Activated gamma-delta T cell treated with anti-CD3 and anti-CD28 coated beads, Interleukin-2, amount 50 U/mL, for 16 hours (primary cell): ENCODE measurements around the gene PSD2.

ENCODE experiments used
- DNase-seq: peaks from one replicate; pipeline ENCODE4 v3.0.0-alpha.2; 2020; ENCODE audit warnings: low read depth

The PSD2 gene

DNA sequence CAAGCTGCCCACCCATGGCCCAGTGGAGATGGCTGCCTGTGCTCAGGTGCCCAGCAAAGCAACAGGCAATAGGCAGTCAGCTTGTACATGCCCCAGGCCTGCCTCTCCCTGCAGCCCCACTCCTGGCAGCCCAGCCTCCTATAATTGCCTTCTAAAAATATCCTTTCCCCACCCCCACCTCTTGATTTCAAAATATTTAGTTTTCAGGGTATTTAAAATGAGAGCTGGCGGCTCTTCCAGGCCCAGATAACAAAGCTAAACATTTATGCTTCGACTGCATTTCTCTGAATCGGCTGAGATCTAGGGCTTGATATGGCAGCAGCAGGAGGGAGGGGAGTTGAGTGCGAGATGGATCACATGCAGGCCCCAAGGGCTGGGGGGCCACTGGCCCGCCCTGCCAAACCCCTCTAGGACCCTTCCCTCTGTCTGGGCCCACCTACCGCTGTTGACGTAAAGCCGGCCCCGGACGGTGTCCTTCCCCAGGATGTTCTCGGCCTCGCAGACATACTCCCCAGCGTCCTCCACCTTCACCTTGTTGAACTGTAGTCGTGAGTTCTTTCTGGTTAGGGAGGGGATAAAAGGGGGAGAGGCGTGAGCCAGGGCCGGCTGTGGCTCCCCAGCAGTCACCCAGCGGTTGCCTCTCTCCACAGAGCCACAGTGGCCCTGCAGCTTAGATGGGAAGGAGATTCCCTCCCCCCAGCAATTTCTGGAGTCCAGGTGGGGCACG lies 85.0 kb downstream of the PSD2 start:
- no peak for DNase-seq

DNA sequence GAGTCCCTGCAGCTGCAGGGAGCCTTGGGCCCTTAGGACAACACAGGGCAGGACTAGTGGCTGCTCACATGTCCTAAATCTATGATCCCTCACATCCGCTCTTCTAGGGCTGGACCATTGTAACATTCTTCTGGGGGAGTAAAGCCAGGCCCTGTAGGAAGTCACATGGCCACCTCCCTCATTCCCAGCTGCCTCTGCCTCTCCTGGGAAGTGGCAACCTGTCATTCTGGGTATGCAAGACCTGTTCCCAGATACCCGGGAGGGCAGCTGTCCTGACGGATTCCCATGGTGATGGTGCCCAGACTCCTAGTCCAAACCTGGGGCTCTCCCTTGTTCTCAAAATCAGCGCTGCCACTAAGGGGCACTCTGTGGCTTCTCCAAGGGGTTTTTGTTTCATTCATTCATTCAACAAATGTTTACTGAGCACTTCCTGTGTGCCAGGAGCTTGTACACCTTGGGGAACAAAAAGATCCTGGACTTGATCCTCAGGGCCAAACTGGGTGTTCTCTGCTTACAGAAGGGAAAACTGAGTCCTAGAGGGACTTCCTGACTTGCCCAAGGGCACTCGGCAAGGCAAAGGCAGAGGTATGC lies 85.6 kb downstream of the PSD2 start:
- DNase-seq: no peak

GRCh38 chr5:139882316-139882715 lies 86.7 kb downstream of the PSD2 start:
- no peak for DNase-seq

DNA sequence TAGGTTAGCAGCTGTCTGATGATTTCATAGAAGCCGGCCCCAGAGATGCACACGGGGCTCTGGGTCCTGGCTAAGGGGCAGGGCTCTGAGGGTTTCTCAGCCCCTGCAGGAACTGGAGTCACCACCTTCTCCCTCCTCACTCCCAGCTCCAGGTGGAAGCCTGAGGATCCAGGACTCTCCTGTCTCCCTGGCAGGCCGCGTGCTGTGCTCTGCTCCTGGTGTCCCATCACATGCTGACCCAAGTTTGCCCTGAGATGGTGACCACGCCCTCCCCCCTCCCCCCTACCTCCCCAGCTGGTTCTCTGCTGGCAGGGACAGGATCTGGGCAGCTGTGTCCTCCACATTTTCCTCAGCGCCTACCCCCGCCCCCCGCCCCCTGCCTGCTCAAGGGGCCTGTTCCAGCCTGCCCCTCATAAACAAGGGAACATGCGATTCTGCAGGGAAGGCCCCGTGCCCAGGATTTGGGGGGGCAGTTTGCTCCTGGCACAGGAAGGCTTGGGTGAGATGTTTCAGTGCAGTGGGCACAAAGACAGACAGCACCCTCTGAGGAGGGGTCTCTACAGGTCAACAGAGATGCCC lies 87.4 kb downstream of the PSD2 start:
- DNase-seq: no peak

- no peak for DNase-seq
These were observed 88.5 kb downstream of the PSD2 start for GRCh38 chr5:139884144-139884543.

GRCh38 chr5:139884734-139885133 lies 89.1 kb downstream of the PSD2 start:
- no peak for DNase-seq

GRCh38 chr5:139885172-139885856 lies 89.7 kb downstream of the PSD2 start:
- no peak for DNase-seq

DNA sequence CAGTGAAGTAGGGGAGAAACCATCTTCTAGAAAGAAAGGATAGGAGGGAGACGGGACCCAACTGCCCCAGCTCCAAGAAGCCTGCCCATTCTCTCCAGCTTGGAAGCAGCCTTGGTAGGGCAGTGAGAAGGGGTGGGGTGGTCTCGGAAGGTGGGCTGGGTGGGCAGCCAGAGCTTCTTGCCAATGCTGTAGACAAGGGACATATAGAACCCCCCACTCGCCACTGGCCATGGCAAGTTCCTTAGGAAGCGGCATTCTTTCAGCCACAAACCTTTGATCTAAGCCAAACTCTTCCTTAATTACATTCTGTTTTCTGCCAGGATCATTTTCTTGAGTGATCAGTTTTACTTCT lies 90.2 kb downstream of the PSD2 start:
- DNase-seq: no peak

DNA sequence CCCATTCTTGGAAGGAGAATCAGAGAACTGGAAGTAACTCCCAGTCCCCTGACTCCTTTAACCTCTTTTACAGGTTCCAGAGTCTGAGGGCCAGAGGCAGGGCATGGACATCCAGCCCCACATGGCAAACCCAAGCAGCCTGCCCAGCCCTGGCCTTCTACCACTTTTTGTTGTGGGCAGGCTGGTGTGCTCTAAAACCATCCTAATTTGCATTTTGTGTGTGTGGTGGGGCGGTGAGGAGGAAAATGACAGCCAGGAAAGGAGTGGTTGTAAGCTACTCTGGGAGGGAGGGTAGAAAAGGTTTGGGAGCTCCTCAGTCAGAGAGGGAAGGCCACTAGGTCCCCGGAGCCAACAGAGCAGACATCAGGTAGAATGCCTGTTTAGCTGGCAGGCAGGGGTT lies 90.6 kb downstream of the PSD2 start:
- no peak for DNase-seq

GRCh38 chr5:139888370-139888769 lies 92.8 kb downstream of the PSD2 start:
- DNase-seq: no peak

DNA sequence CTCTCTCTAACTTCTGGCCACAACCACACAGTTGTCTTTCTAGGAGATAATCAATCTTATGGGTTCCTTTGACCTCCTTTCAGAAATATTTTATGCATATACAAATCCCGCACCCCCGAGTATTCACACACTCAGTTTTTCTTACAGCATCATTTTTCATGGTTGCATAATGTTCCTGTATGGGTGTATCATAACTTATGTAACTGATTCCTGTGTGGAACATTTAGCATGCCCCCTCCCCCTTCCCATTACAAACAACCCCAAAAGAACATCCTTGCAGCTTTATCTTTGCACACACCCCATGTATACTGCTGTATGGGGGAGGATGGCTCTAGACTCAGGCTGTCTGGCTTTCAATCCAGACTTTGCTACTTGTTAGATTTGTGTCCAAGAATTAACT lies 93.8 kb downstream of the PSD2 start:
- no peak for DNase-seq

DNA sequence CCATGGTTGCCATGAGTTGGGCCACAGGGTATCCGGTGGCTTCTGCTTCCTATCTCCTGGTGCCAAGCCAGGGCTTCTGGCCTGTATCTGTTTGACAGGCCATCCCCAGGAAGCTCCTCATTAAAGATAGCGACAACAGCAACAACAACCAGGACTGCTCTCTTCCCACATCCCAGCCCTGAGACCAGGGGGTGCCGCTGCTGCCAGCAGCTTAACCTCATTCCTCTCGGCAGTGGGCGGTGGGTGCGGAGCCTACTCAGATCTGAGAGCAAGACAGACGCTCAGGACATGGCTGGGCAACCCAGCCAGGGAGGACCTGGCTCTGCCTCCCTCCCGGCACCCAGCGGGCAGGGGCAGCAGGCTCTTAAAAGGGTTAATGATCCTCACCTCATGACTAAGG lies 98.3 kb downstream of the PSD2 start:
- no peak for DNase-seq
